ENCODE results near the gene VPS13D. TPM values are rescaled to one million over a fixed set of nuclear protein-coding genes. Genes with fewer than 3 reads are reported as not detected.

Gene VPS13D
- polyA plus RNA-seq, 1 of the 3 experiments (the other 2 are of a cell fraction), result 15.0 TPM

DNA sequence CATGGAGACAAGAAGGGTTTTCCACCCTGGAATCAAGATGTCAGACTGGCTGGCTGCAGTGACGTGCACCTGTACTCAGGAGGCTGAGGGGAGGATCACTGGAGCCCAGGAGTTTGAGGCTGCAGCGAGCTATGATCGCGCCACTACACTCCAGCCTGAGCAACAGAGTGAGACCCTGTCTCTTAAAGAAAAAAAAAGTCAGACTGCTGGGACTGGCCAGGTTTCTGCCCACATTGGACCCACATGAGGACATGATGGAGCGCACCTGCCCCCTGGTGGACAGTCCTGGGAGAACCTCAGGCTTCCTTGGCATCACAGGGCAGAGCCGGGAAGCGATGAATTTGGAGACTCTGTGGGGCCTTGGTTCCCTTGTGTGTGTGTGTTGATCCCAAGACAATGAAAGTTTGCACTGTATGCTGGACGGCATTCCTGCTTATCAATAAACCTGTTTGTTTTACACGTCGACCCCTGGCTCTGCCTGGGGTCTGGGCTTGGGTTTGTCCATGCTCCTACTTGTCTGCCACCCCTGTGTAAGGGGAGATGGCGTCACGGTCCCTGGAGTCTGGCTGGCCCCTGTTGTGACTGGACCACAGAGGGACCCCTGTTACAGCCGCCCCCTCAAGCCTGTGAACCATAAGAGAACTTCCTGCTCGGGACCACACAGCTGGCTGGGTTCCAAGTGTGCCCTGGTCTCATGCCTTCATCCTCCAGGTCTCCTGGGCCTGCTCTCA is 20.9 kb upstream of the VPS13D start:
- peak; percentile 88 for DNase-seq
- Histone ChIP-seq H3K4me3 (ENCODE audit: low read depth in 2 of 2, low read length in 1 of 2) (peak overlapping the region in 1 of 2 experiments; percentile 22; a peak in 1 of 4 replicates), H3K79me2 (ENCODE audit: insufficient read depth) (no peaks in the 10 kb centered on the region), H3K4me2 (no peak overlapping the region), H3K27me3 (ENCODE audit: insufficient read depth) (no peaks in the 10 kb centered on the region; the same call in 1 of the 2 replicates), H3K36me3 (replicated peaks in 1 of 2; ENCODE audit: control insufficient read depth in 1 of 2, insufficient read depth in 2 of 2, low read length in 1 of 2) (no peaks in the 10 kb centered on the region), H3K4me1 (ENCODE audit: control insufficient read depth in 1 of 2, insufficient read depth in 2 of 2, low read depth in 1 of 2, low read length in 1 of 2) (peaks cover 0 to 5% of the 10 kb centered on the region in 2 experiments; a peak in 1 of 4 replicates), H4K20me1 (ENCODE audit: insufficient read depth) (no peaks in the 10 kb centered on the region), H3F3A (replicated peaks; ENCODE audit: insufficient read depth) (no peaks in the 10 kb centered on the region), H3K9ac (no peak overlapping the region), H2AFZ (ENCODE audit: low read depth) (no peak overlapping the region), H3K9me2 (no peaks in the 10 kb centered on the region), H3K9me3 (no peaks in the 10 kb centered on the region), H3K27ac (ENCODE audit: low read depth in 2 of 2, low read length in 1 of 2) (no peak overlapping the region)
- TF ChIP-seq POLR2AphosphoS5 (IDR thresholded peaks at IDR 0.05; ENCODE audit: low read depth, low read length) (no peak), MEF2A (IDR thresholded peaks at IDR 0.05; ENCODE audit: borderline replicate concordance, low read depth) (no peak), NFIC (IDR thresholded peaks at IDR 0.05; ENCODE audit: borderline replicate concordance) (0 out of 2 replicates have a peak, but pooled peaks have one; percentile 5), ELF1 (IDR thresholded peaks at IDR 0.05) (no peak), SMC3 (IDR thresholded peaks at IDR 0.05; ENCODE audit: low read depth, low read length) (peak; percentile 99), RAD21 (IDR thresholded peaks at IDR 0.05; ENCODE audit: low read length) (peak; percentile 97), FOXM1 (IDR thresholded peaks at IDR 0.05; ENCODE audit: low read depth) (no peak), JUND (IDR thresholded peaks at IDR 0.05) (no peak), NRF1 (IDR thresholded peaks at IDR 0.05; ENCODE audit: low read depth, low read length) (0 out of 2 replicates have a peak, but pooled peaks have one; percentile 4), TCF12 (IDR thresholded peaks at IDR 0.05) (no peak)
- TF ChIP-seq, protein P1, sequence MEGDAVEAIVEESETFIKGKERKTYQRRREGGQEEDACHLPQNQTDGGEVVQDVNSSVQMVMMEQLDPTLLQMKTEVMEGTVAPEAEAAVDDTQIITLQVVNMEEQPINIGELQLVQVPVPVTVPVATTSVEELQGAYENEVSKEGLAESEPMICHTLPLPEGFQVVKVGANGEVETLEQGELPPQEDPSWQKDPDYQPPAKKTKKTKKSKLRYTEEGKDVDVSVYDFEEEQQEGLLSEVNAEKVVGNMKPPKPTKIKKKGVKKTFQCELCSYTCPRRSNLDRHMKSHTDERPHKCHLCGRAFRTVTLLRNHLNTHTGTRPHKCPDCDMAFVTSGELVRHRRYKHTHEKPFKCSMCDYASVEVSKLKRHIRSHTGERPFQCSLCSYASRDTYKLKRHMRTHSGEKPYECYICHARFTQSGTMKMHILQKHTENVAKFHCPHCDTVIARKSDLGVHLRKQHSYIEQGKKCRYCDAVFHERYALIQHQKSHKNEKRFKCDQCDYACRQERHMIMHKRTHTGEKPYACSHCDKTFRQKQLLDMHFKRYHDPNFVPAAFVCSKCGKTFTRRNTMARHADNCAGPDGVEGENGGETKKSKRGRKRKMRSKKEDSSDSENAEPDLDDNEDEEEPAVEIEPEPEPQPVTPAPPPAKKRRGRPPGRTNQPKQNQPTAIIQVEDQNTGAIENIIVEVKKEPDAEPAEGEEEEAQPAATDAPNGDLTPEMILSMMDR (IDR thresholded peaks at IDR 0.05), result peak; percentile 93
- ChIA-PET CTCF (interaction anchor here (0.6 to 12.7 kb wide), 26 partner anchors 9 to 114 kb away, joined by 3 to 436 read pairs (median 4); no protein-coding TSS in a partner anchor), POLR2A (no interaction called here)
- 21% methylated on average over 7 of the region's 14 CpGs for WGBS (ENCODE audit: low lambda C conversion rate)

DNA sequence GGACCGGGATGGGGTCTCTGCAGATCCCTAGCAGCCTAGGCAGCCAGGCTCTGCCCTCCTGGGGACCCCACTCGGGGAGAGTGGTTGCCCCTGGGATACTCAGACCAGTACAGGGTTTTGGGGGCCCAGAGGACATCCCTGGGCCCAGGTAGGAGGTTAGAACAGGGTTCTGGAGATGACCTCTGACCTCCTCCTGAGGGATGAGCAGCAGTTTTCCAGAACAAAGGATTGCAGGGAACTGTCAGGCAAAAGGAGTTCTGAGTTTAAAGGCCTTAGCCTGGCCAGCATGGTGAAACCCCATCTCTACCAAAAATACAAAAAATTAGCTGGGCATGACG is 20.4 kb upstream of the VPS13D start:
- H3K4me1 ChIP-seq (ENCODE audit: control insufficient read depth in 1 of 2, insufficient read depth in 2 of 2, low read depth in 1 of 2, low read length in 1 of 2), result peaks cover 0 to 5% of the 10 kb centered on the region in 2 experiments; a peak in 1 of 4 replicates
- H3K4me2 ChIP-seq, result no peak overlapping the region
- H3K9ac ChIP-seq, result no peak overlapping the region
- ChIA-PET POLR2A (no interaction called here), CTCF (interaction anchor here (1.0 to 12.7 kb wide), 15 partner anchors 9 to 109 kb away, joined by 3 to 436 read pairs (median 6); no protein-coding TSS in a partner anchor)
- H3K4me3 ChIP-seq (ENCODE audit: low read depth in 2 of 2, low read length in 1 of 2), result no peak overlapping the region
- no peaks in the 10 kb centered on the region for H3K9me3 ChIP-seq
- no peaks in the 10 kb centered on the region for H3K79me2 ChIP-seq (ENCODE audit: insufficient read depth)
- DNase-seq, result no peak
- H4K20me1 ChIP-seq (ENCODE audit: insufficient read depth), result no peaks in the 10 kb centered on the region
- WGBS (ENCODE audit: low lambda C conversion rate), result 63% methylated on average over 3 of the region's 3 CpGs
- TF ChIP-seq NFIC (IDR thresholded peaks at IDR 0.05; ENCODE audit: borderline replicate concordance) (0 out of 2 replicates have a peak, but pooled peaks have one; percentile 3), EZH2phosphoT487 (IDR thresholded peaks at IDR 0.05; ENCODE audit: borderline replicate concordance, low read depth) (no peak), TEAD4 (IDR thresholded peaks at IDR 0.05; ENCODE audit: borderline replicate concordance, insufficient read depth) (no peak)
- TF ChIP-seq, protein P2, sequence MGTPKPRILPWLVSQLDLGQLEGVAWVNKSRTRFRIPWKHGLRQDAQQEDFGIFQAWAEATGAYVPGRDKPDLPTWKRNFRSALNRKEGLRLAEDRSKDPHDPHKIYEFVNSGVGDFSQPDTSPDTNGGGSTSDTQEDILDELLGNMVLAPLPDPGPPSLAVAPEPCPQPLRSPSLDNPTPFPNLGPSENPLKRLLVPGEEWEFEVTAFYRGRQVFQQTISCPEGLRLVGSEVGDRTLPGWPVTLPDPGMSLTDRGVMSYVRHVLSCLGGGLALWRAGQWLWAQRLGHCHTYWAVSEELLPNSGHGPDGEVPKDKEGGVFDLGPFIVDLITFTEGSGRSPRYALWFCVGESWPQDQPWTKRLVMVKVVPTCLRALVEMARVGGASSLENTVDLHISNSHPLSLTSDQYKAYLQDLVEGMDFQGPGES (IDR thresholded peaks at IDR 0.05; ENCODE audit: low read depth, low read length), result no peak
- H3K36me3 ChIP-seq (replicated peaks in 1 of 2; ENCODE audit: control insufficient read depth in 1 of 2, insufficient read depth in 2 of 2, low read length in 1 of 2), result no peaks in the 10 kb centered on the region
- no peaks in the 10 kb centered on the region for H3K9me2 ChIP-seq
- no peak overlapping the region for H2AFZ ChIP-seq (ENCODE audit: low read depth)
- no peak overlapping the region for H3K27ac ChIP-seq (ENCODE audit: low read depth in 2 of 2, low read length in 1 of 2)
- no peaks in the 10 kb centered on the region; the same call in 1 of the 2 replicates for H3K27me3 ChIP-seq (ENCODE audit: insufficient read depth)
- H3F3A ChIP-seq (replicated peaks; ENCODE audit: insufficient read depth), result no peaks in the 10 kb centered on the region

Data from SK-N-SH (cell line).